HG02610 (cell line): ENCODE results near the gene KRTAP10-7.
"Not testable (repeated sequence)": the region's sequence is repeated elsewhere in the genome, so short reads cannot be mapped to it uniquely, and the experiment has no call there.

Experiments
- ATAC-seq: cut with Tn5 transposase; IDR thresholded peaks from one replicate; pipeline ENCODE4 v1.9.1; 2021; ENCODE audit warnings: mild to moderate bottlenecking, moderate library complexity; ENCODE audit not compliant: unreplicated experiment

Gene KRTAP10-7

DNA sequence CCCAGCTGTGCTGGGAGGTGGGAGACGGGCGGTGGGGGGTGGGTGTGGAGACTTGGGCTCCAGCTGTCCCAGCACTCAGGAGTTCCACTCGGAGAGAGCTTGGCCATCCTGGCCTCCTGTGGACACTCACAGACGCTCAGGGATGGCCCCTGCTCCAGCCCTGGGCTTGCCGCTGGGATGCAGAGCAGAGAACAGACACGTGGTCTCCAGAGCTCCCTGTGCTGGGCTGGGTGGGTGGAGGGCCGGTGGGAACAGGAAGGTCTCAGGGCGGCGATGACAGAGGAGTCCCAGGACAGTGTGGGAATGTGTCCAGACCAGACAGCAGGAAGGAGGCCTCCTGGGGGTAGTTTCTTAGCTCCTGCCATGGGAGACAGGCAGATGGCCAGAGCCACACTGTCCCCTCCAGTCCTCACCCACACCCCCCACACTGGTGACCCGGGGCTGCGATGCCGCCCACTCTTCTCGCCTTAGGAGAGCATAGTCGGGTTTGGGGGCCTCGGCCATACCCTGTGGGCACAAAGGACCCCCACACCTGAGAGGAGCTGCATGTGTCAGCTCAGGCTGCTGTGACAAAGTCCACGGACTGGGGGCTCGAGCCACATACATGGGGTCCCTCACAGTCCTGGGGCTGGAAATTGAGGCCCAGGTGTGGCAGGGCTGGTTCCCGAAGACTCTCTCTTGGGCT lies 28.5 kb downstream of the KRTAP10-7 start:
- ATAC-seq, result no peak

DNA sequence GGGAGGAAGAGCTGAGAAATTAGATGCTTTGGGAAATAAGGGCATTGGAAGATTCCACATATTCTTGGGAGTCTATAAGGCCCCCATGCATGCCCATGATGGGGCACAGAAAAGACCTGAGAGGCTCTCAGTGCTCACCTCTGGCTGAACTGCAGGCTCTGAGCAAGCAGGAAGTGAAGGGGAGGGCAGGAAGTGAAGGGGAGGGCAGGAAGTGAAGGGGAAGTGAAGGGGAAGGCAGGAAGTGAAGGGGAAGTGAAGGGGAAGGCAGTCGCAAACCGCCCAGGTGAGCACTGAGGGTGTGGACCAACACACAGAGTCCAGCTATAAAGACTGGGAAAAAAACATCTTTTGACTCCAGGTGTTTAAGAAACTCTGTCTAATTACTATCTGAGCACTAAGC lies 30.0 kb downstream of the KRTAP10-7 start:
- ATAC-seq, result no peak

DNA sequence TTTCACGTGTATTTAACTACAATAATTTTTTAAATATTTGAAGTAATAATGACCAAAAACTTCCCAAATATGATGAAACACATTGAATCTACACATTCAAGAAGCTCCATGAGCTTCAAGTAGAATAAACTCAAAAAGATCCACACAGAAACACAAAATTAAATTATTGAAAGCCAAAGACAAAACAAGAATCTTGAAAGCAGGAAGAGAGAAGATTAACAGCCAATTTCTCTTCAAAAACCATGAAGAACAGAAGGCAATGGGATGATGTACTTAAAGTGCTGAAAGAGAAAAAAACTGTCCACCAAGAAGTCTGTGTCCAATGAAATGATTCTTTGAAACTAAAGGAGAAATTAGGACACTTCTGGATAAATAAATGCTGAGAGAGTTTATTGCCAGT lies 31.7 kb downstream of the KRTAP10-7 start:
- ATAC-seq, result no peak

DNA sequence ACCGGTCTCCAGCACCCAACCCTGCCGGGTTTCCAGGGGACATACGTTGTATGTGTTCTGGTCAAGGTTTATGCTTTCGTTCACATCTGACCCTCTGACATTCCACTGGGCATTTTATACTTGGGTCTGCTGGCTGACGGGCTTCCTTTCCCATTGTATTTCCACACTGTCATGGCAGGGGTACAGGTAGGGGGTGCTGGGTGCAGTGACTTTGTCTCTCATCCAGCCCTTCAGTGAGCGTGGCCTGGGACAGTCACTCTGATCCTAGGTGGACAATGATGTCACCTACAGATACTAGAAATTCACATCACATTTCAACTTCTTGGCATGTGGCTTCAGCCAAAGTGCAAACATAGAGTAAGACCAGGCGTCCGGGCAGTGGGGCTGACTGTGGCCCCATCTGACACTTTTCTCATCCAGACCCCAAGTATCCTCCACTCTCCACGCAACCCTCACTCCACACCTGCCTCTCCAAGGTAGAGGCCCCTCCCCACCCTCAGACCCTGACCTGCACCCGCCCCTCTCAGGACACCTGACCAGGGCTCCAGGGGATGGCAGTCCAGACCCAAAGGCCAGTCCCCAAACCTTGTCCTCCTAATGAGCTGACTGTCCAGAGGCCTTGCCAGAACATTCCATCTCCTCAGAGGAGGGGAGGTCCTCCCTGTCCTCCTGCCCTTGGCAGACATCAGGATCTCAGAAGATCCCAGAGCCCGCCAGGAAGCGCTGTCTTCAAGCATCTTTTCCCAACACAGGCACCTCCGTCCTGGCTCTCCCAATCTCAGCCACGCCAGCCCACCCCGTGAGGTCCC lies 36.0 kb downstream of the KRTAP10-7 start:
- no peak for ATAC-seq

DNA sequence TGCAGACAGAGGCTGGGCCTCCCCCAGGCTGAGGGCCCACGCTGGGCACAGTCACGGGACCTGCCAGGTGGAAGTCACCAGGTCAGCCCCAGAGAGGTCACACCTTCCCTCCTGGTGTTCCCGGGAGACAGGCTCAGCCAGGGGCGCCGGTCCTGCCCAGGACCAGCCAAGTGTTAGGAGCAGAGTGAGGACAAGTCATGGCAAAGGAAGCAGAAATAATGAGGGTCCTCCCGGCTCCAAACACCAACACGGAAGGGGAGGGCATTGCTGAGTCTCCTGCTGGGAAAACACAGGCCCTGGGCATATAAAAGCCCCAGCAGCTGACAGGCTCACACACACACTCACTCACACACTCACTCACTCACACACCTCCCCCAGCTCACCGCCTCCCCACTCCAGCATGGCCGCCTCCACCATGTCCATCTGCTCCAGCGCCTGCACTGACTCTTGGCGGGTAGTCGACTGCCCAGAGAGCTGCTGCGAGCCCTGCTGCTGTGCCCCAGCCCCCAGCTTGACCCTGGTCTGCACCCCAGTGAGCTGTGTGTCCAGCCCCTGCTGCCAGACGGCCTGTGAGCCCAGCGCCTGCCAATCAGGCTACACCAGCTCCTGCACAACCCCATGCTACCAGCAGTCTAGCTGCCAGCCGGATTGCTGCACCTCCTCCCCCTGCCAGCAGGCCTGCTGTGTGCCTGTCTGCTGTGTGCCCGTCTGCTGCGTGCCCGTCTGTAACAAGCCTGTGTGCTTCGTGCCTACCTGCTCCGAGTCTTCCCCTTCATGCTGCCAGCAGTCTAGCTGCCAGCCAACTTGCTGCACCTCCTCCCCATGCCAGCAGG lies 36.8 kb downstream of the KRTAP10-7 start, which contains the start of gene KRTAP10-10:
Gene KRTAP10-10 (plus strand): TSS at position 339 of the 833 bp plus-strand sequence. CDS start 62 bp downstream, at position 401.
- no peak for ATAC-seq

DNA sequence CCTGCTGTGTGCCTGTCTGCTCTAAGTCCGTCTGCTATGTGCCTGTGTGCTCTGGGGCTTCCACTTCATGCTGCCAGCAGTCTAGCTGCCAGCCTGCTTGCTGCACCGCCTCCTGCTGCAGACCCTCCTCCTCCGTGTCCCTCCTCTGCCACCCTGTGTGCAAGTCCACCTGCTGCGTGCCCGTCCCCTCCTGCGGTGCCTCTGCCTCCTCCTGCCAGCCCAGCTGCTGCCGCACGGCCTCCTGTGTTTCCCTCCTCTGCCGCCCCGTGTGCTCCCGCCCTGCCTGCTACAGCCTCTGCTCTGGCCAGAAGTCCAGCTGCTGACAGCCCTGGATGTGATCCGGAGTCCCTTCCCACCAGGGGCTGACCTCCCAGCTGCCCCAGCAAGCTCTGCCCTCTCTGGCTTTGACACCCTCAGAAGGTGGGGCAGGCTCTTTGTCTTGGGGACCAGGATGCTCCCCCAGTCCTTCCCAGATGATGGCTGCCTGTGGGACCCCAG lies 37.5 kb downstream of the KRTAP10-7 start:
- not testable (repeated sequence) for ATAC-seq

DNA sequence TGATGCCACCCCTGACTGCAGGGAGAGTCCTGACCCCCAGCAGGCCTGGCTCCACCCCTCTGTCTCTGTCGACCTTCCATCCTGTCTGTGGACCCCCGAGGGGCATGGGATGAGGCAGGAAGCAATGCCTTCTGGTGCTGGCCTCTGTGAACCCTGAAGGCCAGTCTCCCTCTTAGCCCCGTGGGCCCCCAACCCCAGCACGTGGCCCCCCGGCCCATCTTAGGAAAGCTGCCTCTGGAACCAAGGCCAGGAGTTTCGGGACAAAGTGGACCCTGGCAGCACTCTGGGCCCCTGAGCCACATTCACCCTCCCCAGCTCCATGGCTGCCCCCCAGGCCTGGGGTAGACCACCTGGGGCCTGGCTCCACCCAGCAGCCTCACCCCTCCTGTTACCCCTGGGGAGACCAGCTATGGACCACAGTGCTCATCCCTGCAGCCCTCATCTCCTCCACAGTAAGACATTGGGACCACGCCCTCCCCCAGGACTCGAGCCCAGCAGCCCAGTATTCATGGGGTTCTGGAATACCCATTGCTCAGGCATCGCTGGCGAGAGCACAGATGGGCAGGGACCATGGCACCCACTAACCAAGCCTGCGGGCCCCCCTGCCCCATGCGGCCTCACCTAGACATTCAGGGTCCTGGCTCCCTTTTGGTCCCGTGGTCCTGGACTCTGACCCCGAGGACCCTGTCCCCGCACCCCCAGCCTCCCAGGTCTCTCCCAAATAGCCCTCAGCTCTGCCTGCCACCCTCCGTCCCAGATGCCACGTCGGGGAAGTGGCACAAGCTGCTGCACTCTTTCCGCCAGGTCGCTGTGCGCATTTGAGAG lies 38.3 kb downstream of the KRTAP10-7 start:
- ATAC-seq, result not testable (repeated sequence)

DNA sequence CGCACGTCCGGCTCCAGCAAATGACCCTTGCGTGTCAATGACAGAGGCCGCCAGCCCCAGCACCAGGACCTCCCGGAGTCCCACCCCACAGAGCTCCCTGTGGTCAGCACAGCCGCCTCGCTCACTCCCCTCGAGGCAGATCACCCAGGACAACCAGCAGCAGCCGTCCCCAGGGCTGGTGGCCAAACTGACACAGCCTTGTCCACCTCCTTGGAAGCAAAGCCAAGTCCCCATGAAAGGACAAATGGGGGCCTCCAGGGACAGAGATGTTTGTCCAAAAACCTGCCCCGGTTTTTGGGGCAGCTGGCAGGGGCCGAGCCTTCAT lies 38.9 kb downstream of the KRTAP10-7 start:
- ATAC-seq, result no peak

DNA sequence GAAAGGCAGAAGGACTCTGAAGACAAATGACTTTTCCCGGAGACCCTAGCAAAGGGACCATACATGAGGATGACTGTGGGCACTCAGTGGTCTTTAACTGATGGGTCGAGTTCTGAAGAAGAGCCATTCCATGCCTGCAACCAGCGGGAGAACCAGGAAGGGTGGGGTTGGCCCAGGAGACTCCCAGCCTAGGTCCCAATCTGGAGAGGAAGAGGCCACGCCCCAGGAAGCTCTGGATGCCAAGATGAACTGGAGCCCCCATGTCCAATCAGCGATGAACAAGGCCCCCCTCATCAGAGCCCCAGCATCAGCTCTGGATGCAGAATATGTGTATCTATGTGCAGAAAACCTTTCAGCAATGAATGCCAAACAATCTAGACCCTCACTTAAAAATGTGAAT lies 40.4 kb downstream of the KRTAP10-7 start:
- ATAC-seq, result no peak

DNA sequence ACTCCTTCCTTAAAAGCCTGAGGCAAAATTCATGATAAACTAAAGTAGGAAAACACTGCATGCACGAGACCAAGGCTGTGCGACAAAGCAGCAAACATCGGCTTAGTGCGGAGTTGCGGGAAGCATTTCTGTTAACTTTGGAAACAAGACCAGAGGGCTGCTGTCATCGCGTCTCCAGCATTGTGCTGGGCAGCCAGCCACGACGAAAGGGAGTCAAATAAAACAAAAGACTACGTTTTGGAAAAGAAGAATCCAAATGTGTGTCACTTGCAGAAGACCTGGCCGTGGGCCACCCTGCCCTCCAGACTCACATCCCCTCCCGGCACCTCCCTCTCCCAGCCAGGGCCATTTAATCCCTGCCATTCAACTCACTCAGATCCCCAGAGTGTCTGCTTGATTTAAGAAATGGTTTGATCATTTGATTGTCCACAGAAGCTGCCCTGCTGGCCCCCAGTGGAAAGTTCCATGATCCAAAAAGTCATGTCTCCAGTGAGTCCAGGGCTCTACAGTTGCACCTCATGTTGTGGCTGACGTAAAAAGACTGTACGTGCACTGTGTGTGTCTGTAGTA lies 43.4 kb downstream of the KRTAP10-7 start:
- no peak for ATAC-seq

DNA sequence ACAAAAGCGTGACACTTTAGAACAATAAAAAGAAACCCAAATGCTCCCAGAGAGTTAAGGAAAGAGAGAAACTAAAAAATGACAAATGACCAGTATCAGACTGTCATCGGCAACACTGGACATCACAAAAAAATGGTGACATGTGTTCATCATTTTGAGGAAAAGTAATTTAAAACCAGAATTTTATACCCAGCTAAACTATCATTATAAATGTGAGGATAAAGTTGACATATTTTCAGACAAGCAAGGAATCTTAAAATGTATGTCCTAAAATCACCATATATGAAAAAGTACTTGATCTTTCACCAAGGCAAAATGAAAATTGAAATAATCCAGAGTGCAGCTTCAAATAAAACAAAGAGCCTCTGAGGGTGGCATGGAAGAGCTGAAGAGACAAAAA lies 44.5 kb downstream of the KRTAP10-7 start:
- no peak for ATAC-seq

DNA sequence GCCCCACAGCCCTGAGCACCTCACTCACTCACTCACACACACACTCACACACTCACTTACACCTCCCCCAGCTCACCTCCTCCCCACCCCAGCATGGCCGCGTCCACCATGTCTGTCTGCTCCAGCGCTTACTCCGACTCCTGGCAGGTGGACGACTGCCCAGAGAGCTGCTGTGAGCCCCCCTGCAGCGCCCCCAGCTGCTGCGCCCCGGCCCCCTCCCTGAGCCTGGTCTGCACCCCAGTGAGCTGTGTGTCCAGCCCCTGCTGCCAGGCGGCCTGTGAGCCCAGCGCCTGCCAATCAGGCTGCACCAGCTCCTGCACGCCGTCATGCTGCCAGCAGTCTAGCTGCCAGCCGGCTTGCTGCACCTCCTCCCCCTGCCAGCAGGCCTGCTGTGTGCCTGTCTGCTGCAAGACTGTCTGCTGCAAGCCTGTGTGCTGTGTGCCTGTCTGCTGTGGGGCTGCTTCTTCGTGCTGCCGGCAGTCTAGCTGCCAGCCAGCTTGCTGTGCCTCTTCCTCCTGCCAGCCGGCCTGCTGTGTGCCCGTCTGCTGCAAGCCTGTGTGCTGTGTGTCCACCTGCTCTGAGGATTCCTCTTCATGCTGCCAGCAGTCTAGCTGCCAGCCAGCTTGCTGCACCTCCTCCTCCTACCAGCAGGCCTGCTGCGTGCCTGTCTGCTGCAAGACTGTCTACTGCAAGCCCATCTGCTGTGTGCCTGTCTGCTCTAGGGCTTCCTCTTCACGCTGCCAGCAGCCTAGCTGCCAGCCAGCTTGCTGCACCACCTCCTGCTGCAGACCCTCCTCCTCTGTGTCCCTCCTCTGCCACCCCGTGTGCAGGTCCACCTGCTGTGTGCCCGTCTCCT lies 46.2 kb downstream of the KRTAP10-7 start, which contains the start of gene KRTAP10-11:
Gene KRTAP10-11 (plus strand): TSS at position 49 of the 856 bp plus-strand sequence. CDS start 45 bp downstream, at position 94.
- not testable (repeated sequence) for ATAC-seq

DNA sequence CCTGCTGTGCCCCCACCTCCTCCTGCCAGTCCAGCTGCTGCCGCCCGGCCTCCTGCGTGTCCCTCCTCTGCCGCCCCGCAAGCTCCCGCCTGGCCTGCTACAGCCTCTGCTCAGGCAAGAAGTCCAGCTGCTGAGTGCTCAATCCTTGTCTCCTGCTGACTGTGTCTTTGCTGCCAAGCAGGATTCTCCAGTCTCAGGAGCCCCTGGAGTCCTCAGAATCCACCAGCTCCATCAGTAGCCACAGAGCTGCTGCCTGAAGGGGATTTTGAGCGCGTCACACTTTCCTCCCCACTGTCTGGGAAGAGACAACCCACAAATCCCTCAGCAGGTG lies 46.8 kb downstream of the KRTAP10-7 start:
- no peak for ATAC-seq

DNA sequence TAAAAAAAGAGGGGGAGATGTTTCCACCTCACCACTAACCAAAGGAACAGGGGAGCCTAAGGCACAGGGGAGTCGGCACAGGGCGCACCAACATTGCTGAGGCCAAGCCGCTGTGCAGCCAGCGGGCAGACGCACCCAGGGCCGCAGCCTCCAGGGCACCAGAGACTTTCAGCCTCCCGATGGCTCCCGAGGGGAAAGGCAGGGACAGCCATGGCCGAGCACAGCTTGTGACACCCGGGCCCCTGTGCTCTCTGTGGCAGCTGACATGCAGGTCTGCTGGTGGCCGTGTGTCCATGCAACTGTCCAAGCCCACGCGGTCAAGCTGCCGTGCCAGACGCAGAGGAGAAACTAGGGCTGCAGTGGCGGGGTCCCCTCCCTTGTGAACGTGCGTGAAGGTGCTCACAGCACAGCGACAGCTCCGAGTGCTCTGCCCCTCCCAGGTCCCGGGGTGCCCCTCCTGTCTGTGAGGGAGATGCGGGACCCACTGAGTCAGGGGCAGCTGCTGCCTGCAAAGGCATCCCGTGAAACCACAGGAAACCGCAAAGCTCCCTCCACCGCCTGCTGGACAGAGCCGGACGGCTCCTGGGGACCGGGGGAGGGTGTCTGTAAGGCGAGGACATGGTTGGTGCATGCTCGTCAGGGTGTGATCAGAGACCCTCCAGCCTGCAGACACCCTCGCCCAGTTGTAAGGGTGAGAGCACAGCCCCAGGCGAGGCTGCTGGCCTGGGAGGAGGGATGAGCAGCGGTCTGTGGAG lies 48.3 kb downstream of the KRTAP10-7 start:
- ATAC-seq, result no peak

DNA sequence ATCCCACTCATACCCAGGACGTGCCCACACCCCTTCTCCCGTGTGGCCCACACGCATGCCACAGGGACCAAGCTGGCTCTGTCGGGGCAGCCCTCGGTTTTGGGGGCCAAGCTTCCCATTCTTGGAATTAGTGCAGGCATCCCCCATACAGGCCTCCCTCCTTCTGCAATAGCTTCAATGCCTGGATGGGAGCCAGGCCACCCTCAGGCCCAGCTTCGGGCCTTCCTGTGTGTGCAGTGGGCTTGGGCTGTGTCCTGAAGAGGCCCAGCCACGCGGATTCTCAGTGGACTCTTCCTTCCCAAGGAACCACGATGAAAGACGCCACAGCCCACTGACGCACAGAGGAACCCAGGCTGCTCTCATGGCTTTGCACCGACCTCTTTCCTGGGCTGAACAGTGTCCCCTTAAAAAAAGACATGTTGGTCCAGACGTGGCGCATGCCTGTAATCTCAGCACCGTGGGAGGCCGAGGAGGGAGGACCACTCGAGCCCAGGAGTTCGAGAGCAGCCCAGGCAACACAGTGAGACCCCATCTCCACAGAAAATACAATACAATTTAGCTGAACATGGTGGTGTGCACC lies 49.2 kb downstream of the KRTAP10-7 start:
- no peak for ATAC-seq

DNA sequence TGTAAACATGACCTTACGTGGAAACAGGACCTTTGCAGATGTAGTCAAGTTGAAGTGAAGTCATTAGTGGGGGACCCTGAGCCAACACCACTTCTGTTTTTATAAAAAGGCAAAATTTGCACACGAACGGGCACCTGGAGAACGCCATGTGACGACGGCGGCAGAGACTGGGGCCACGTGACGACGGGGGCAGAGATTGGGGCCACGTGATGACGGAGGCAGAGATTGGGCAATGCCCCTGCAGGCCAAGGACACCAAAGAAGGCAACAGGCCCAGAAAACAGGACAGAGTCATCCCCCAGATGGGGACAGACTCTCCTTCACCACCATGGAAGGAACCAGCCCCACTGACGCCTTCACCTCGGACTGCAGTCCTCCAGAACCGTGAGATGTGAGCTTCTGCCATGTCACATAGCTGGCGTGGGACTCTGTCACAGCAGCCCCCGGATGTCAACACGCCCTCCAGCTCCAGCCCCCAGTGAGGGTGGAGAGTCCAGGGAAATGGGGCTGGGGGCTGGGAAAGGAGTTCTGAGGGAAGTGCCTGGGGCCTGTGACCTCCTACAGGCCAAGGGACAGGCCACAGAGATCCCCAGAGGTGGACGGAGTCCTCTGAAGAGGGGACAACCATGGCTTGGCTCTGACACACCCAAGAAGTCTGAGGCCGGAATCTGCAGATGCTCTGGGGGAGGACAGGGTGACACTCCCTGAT lies 50.0 kb downstream of the KRTAP10-7 start:
- no peak for ATAC-seq

DNA sequence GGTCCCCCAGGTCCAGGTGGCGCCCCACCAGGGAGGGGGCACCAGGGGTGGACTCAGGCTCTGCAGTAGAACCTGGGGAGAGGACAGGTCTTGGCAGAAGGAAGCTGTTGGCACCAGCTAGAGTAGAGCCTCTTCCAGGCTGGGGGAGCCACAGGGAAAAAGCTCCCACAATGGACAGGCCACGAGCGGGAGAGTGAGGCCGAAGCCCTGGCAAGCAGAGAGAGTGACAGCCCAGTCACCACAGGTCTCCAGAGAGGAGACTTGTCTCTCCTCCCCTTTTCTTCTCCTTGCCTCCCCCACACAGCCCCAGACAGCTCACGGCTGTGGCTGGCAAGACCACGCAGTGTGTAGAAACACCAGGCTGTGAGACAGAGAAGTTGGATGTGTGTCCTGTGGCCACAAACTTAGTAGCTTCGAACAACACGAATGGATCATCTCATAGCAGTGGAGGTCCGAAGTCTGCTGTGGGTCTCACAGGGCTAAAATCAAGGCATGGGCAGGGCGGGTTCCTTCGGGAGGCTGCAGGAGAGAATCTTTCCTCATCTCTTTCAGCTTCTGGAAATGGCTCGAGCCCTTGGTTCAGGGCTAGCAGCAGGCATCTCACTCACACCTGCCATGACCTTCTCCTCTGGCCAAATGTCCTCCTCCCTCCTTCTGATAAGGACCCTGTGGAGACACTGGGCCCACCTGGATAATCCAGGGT lies 50.7 kb downstream of the KRTAP10-7 start:
- no peak for ATAC-seq
